AG04449 (cell line): ENCODE measurements around the gene PRKCE.

Experiments used
- CTCF ChIA-PET: fragments of 350-600 bp; formaldehyde crosslinking; extraction: SDS; loops from one replicate; lab custom pipeline; 2021; ENCODE audit warnings: antibody characterized with exemption; lab: Yijun Ruan, JAX
- POLR2A ChIA-PET: fragments of 400-600, 350-600 bp; formaldehyde crosslinking; extraction: SDS; loops from one replicate; lab custom pipeline; 2020; ENCODE audit warnings: antibody characterized with exemption, inconsistent platforms; lab: Yijun Ruan, JAX
- DNase-seq: peaks from one replicate; pipeline ENCODE4 v3.0.0-alpha.2; 2010; ENCODE audit warnings: low read depth, low spot score
- H3K4me3 ChIP-seq: 2 replicates; pipeline ENCODE4 v1.5.1; 2011; ENCODE audit warnings: low read depth, mild to moderate bottlenecking, control low read depth, low read length
- TF ChIP-seq, protein P1 (sequence below): IDR thresholded peaks from one replicate; pipeline ENCODE4 v1.5.1; 2011; ENCODE audit warnings: mild to moderate bottlenecking, moderate library complexity, low read length, control low read depth, inconsistent platforms; ENCODE audit not compliant: insufficient read depth; ENCODE audit errors: missing control alignments

PRKCE gene

GRCh38 chr2:45684756-45685155, 33.3 kb downstream of the PRKCE start:
- TF ChIP-seq, protein P1, sequence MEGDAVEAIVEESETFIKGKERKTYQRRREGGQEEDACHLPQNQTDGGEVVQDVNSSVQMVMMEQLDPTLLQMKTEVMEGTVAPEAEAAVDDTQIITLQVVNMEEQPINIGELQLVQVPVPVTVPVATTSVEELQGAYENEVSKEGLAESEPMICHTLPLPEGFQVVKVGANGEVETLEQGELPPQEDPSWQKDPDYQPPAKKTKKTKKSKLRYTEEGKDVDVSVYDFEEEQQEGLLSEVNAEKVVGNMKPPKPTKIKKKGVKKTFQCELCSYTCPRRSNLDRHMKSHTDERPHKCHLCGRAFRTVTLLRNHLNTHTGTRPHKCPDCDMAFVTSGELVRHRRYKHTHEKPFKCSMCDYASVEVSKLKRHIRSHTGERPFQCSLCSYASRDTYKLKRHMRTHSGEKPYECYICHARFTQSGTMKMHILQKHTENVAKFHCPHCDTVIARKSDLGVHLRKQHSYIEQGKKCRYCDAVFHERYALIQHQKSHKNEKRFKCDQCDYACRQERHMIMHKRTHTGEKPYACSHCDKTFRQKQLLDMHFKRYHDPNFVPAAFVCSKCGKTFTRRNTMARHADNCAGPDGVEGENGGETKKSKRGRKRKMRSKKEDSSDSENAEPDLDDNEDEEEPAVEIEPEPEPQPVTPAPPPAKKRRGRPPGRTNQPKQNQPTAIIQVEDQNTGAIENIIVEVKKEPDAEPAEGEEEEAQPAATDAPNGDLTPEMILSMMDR = no peak
- H3K4me3 ChIP-seq = no peak overlapping the region
- ChIA-PET CTCF (interaction anchor here (1.1 to 1.6 kb wide), 3 partner anchors 19 to 251 kb away, joined by 3 to 4 read pairs (median 3); no protein-coding TSS in a partner anchor), POLR2A (no interaction called here)
- DNase-seq = no peak

- TF ChIP-seq, protein P1 = no peak
- no peak overlapping the region for H3K4me3 ChIP-seq
- CTCF ChIA-PET = interaction anchor here (0.9 to 1.6 kb wide), 4 partner anchors 18 to 251 kb away, joined by 3 to 4 read pairs (median 3); no protein-coding TSS in a partner anchor
- DNase-seq = no peak
- POLR2A ChIA-PET = no interaction called here
These were observed 33.8 kb downstream of the PRKCE start for GRCh38 chr2:45685260-45685659.

DNA sequence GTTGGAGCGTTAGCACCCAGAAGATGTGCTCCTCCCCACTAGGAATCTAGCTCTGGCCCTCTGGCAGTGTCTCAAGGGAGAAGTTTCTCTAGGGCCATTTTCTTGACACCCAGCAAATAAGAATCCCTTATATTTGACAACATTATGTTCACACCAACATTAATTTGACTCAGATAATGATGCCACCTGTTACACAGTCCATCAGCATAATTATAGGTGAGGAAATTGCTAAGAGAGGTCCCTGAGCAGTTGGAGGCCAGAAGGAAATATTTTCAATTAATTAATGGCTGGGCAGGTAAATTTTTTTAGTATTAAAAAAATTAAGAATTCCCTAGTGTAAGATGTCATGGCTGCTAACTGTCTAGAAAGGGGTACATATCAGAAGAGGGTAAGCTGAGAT, 36.5 kb downstream of the PRKCE start:
- ChIA-PET POLR2A (no interaction called here), CTCF (no interaction called here)
- TF ChIP-seq, protein P1 = no peak
- no peak overlapping the region for H3K4me3 ChIP-seq
- DNase-seq = no peak

- H3K4me3 ChIP-seq = no peak overlapping the region
- TF ChIP-seq, protein P1 = no peak
- CTCF ChIA-PET = no interaction called here
- POLR2A ChIA-PET = no interaction called here
- no peak for DNase-seq
These were observed 37.2 kb downstream of the PRKCE start for GRCh38 chr2:45688479-45689298.

DNA sequence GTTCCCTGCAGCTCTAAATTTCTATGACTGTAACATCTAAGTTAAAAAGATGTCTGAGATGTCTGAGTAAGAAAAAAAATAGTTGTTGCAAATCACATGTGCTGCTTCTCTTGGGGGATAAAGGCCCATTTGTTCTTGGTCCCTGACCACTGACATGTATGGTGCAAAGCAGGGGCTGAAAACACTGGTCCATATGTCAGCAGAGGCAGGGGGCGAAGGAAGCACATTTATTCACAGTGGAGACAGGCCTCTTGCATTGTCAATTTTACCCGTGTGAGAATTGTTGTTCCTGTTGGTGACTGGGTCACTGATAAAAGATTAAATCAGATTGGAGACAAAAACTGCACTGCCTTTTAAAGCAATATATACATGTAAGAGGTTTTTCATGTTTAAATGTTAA, 38.8 kb downstream of the PRKCE start:
- TF ChIP-seq, protein P1 = no peak
- no peak for DNase-seq
- ChIA-PET CTCF (interaction anchor here (1.5 kb wide), 1 partner anchor 90 kb away, joined by 3 read pairs; no protein-coding TSS in a partner anchor), POLR2A (no interaction called here)
- no peak overlapping the region for H3K4me3 ChIP-seq
